T-cell (primary cell): ENCODE data around the gene EMC10. TPM values are rescaled to one million over a fixed set of nuclear protein-coding genes. Genes with fewer than 3 reads are reported as not detected.

Experiments used
- ATAC-seq, 4 experiments: fragments of 200-7000 bp in 3 of 4; fragments of 150-1000 bp in 1 of 4; cut with Tn5 transposase; replicated peaks in 1 of 4; 1 replicate in 3 of 4; 2 replicates in 1 of 4; pipeline ENCODE4 v1.10.0; 2021; ENCODE audit warnings: moderate library complexity in 3 of 4, mild to moderate bottlenecking in 2 of 4, moderate number of reproducible peaks in 1 of 4
- CTCF ChIA-PET, 2 donors: fragments of 300-600 bp; sonication (Branson Sonifier 250); formaldehyde crosslinking; loops; one replicate each; lab custom pipeline; 2022; ENCODE audit warnings: antibody characterized with exemption in 2 of 2; lab: Charles Lee
- POLR2A ChIA-PET, 2 donors: fragments of 300-600 bp; sonication (Branson Sonifier 250); formaldehyde crosslinking; loops; one replicate each; lab custom pipeline; 2022; ENCODE audit warnings: antibody characterized with exemption in 2 of 2; lab: Charles Lee
- DNase-seq, 35 experiments: peaks; one replicate each; pipeline versions ENCODE4 v3.0.0 to v3.0.0-alpha.2; 2013 to 2023
- H3K27ac ChIP-seq: one replicate; pipeline ENCODE4 v1.5.1; 2013; ENCODE audit warnings: low read length
- H3K27me3 ChIP-seq, 2 experiments: replicated peaks in 1 of 2; 1 replicate in 1 of 2; 2 replicates in 1 of 2; pipeline versions ENCODE4 v1.6.1 to v1.7.0; 2013; ENCODE audit warnings: low read length in 1 of 2, mixed read lengths in 1 of 2; ENCODE audit not compliant: control insufficient read depth in 2 of 2, insufficient read depth in 2 of 2; ENCODE audit errors: extremely low read depth in 1 of 2
- H3K36me3 ChIP-seq, 2 donors: 1 replicate in 1 of 2; 2 replicates in 1 of 2; pipeline versions ENCODE4 v1.6.1 to v1.7.0; 2013; ENCODE audit warnings: low read length in 1 of 2; ENCODE audit not compliant: control insufficient read depth in 2 of 2, insufficient read depth in 1 of 2; ENCODE audit errors: extremely low read depth in 1 of 2
- H3K4me1 ChIP-seq, 2 experiments: 1 replicate in 1 of 2; 2 replicates in 1 of 2; pipeline versions ENCODE4 v1.6.1 to v1.7.0; 2013; ENCODE audit warnings: low read length in 2 of 2, mixed read lengths in 1 of 2; ENCODE audit not compliant: insufficient read depth in 2 of 2, control insufficient read depth in 1 of 2; ENCODE audit errors: extremely low read depth in 1 of 2
- H3K4me3 ChIP-seq, 2 donors: 1 replicate in 1 of 2; 2 replicates in 1 of 2; pipeline versions ENCODE4 v1.5.1 to v1.7.0; 2013; ENCODE audit warnings: mild to moderate bottlenecking in 2 of 2, low read length in 1 of 2, moderate library complexity in 1 of 2; ENCODE audit not compliant: control insufficient read depth in 1 of 2; ENCODE audit errors: extremely low read depth in 1 of 2
- H3K9me3 ChIP-seq: 2 replicates; pipeline ENCODE4 v1.7.0; 2013
- H3K27ac Mint-ChIP-seq, 2 donors: one replicate each; pipeline ENCODE4 v1.8.0; 2020 to 2021; ENCODE audit warnings: mild to moderate bottlenecking in 2 of 2, mixed read lengths in 2 of 2
- H3K27me3 Mint-ChIP-seq, 2 donors: one replicate each; pipeline ENCODE4 v1.8.0; 2021 to 2022; ENCODE audit warnings: mixed read lengths in 2 of 2
- H3K36me3 Mint-ChIP-seq: one replicate; pipeline ENCODE4 v1.8.0; 2021; ENCODE audit warnings: mixed read lengths
- H3K4me1 Mint-ChIP-seq, 3 donors: one replicate each; pipeline ENCODE4 v1.8.0; 2020 to 2022; ENCODE audit warnings: mixed read lengths in 3 of 3, mild to moderate bottlenecking in 1 of 3
- H3K4me3 Mint-ChIP-seq, 3 donors: one replicate each; pipeline ENCODE4 v1.8.0; 2020 to 2022; ENCODE audit warnings: mild to moderate bottlenecking in 3 of 3, mixed read lengths in 3 of 3, moderate library complexity in 3 of 3
- H3K9me3 Mint-ChIP-seq, 3 donors: one replicate each; pipeline ENCODE4 v1.8.0; 2020 to 2022; ENCODE audit warnings: mixed read lengths in 3 of 3
- WGBS: methylation state at CpG from one replicate; pipeline ENCODE4 v1.1.5; 2013; ENCODE audit warnings: missing lambda C conversion rate; ENCODE audit not compliant: insufficient coverage; 5-methylcytosine and 5-hydroxymethylcytosine counted together
- total RNA-seq, 35 experiments: library from RNA in 6 of 35; stranded (reverse) in 6 of 35; fragments of 120-200 nt in 1 of 35; gene quantifications; one replicate each; pipeline versions ENCODE4 v1.2.1 to v1.2.4 and lab custom pipeline; 2013 to 2026

The EMC10 gene
- total RNA-seq, 5 donors from 2014 or later (not counting 1 experiment from before 2014, with no cell fraction given): 83.7 to 98.1 (median 89.7) TPM

GRCh38 chr19:50513746-50514345 lies 37.5 kb downstream of the EMC10 start, which contains the start of gene ASPDH:
Gene ASPDH, minus strand, starts transcription at chr19:50513913. Its CDS starts 90 bp downstream, at chr19:50513823.
- no peaks in the 10 kb centered on the region for H3K9me3 Mint-ChIP-seq
- no peak within 1 kb of the TSS for H3K4me3 Mint-ChIP-seq
- Histone ChIP-seq H3K4me3 (no peak within 1 kb of the TSS), H3K27me3 (peaks cover 0 to 47% of the 10 kb centered on the region in 2 experiments), H3K9me3 (no peaks in the 10 kb centered on the region), H3K27ac (no peak within 1 kb of the TSS), H3K36me3 (no peaks in the 10 kb centered on the region), H3K4me1 (peaks cover 2 to 22% of the 10 kb centered on the region in 2 experiments)
- no peaks in the 10 kb centered on the region for H3K36me3 Mint-ChIP-seq
- peaks cover 11 to 20% (median 18%) of the 10 kb centered on the region in 3 donors for H3K4me1 Mint-ChIP-seq
- DNase-seq (no peak), ATAC-seq (no peak)
- ChIA-PET CTCF (no interaction called here), POLR2A (no interaction called here)
- no peak within 1 kb of the TSS for H3K27ac Mint-ChIP-seq
- H3K27me3 Mint-ChIP-seq: peaks cover 0 to 12% of the 10 kb centered on the region in 2 donors
- 78% methylated on average over 14 of the region's 22 CpGs for WGBS

- Mint-ChIP-seq H3K36me3 (no peaks in the 10 kb centered on the region), H3K4me1 (peaks cover 11 to 18% (median 15%) of the 10 kb centered on the region in 3 donors), H3K27me3 (peaks cover 0 to 12% of the 10 kb centered on the region in 2 donors), H3K4me3 (no peak overlapping the region), H3K27ac (no peak overlapping the region), H3K9me3 (no peaks in the 10 kb centered on the region)
- ChIA-PET POLR2A (no interaction called here), CTCF (no interaction called here)
- no peak overlapping the region for H3K4me3 ChIP-seq
- H3K36me3 ChIP-seq: no peaks in the 10 kb centered on the region
- H3K27ac ChIP-seq: no peak overlapping the region
- H3K4me1 ChIP-seq: peaks cover 2 to 22% of the 10 kb centered on the region in 2 experiments
- 50% methylated on average over 29 of the region's 38 CpGs for WGBS
- H3K9me3 ChIP-seq: no peaks in the 10 kb centered on the region
- no peak for ATAC-seq
- peaks cover 0 to 51% of the 10 kb centered on the region in 2 experiments for H3K27me3 ChIP-seq
- no peak for DNase-seq
Measured at GRCh38 chr19:50514346-50515167, 38.2 kb downstream of the EMC10 start.

- H3K27me3 Mint-ChIP-seq: peaks cover 0 to 12% of the 10 kb centered on the region in 2 donors
- Histone ChIP-seq H3K4me1 (peaks cover 2 to 19% of the 10 kb centered on the region in 2 experiments), H3K27me3 (peaks cover 0 to 51% of the 10 kb centered on the region in 2 experiments), H3K4me3 (no peak overlapping the region), H3K9me3 (no peaks in the 10 kb centered on the region), H3K36me3 (no peaks in the 10 kb centered on the region), H3K27ac (no peak overlapping the region)
- H3K9me3 Mint-ChIP-seq: no peaks in the 10 kb centered on the region
- ChIA-PET POLR2A (no interaction called here), CTCF (no interaction called here)
- H3K4me3 Mint-ChIP-seq: no peak overlapping the region
- no peak for DNase-seq
- no peak overlapping the region for H3K27ac Mint-ChIP-seq
- ATAC-seq: no peak
- WGBS: 75% methylated on average over 11 of the region's 11 CpGs
- peaks cover 11 to 18% (median 15%) of the 10 kb centered on the region in 3 donors for H3K4me1 Mint-ChIP-seq
- H3K36me3 Mint-ChIP-seq: no peaks in the 10 kb centered on the region
Measured at GRCh38 chr19:50515168-50515561, 38.9 kb downstream of the EMC10 start.

GRCh38 chr19:50516456-50516855 lies 40.1 kb downstream of the EMC10 start:
- no peak for ATAC-seq

GRCh38 chr19:50516964-50517703 lies 40.8 kb downstream of the EMC10 start:
- ATAC-seq (no peak), DNase-seq (no peak)
- Mint-ChIP-seq H3K4me3 (no peak overlapping the region), H3K9me3 (no peaks in the 10 kb centered on the region), H3K36me3 (no peaks in the 10 kb centered on the region), H3K27me3 (peaks cover 0 to 12% of the 10 kb centered on the region in 2 donors), H3K27ac (no peak overlapping the region), H3K4me1 (peaks cover 0 to 2% (median 0%) of the 10 kb centered on the region in 3 donors)
- no peaks in the 10 kb centered on the region for H3K9me3 ChIP-seq
- no peak overlapping the region for H3K27ac ChIP-seq
- no peak overlapping the region for H3K4me3 ChIP-seq
- ChIA-PET CTCF (no interaction called here), POLR2A (no interaction called here)
- H3K27me3 ChIP-seq: peaks cover 0 to 49% of the 10 kb centered on the region in 2 experiments
- 75% methylated on average over 23 of the region's 53 CpGs for WGBS
- H3K4me1 ChIP-seq: peaks cover 0 to 2% of the 10 kb centered on the region in 2 experiments
- no peaks in the 10 kb centered on the region for H3K36me3 ChIP-seq

More at GRCh38 chr19:50516456-50516855, 40.1 kb downstream of the EMC10 start:
- Mint-ChIP-seq H3K9me3 (no peaks in the 10 kb centered on the region), H3K27ac (no peak overlapping the region), H3K4me1 (peaks cover 4 to 6% (median 5%) of the 10 kb centered on the region in 3 donors), H3K27me3 (peaks cover 0 to 12% of the 10 kb centered on the region in 2 donors), H3K4me3 (no peak overlapping the region), H3K36me3 (no peaks in the 10 kb centered on the region)
- Histone ChIP-seq H3K27ac (no peak overlapping the region), H3K36me3 (no peaks in the 10 kb centered on the region), H3K27me3 (peaks cover 0 to 53% of the 10 kb centered on the region in 2 experiments), H3K4me1 (peaks cover 0 to 9% of the 10 kb centered on the region in 2 experiments), H3K9me3 (no peaks in the 10 kb centered on the region), H3K4me3 (no peak overlapping the region)
- 70% methylated on average over 4 of the region's 12 CpGs for WGBS
- ChIA-PET POLR2A (no interaction called here), CTCF (no interaction called here)
- DNase-seq: no peak

- H3K4me1 Mint-ChIP-seq: peaks cover 0 to 2% (median 0%) of the 10 kb centered on the region in 3 donors
- Histone ChIP-seq H3K27me3 (peaks cover 0 to 44% of the 10 kb centered on the region in 2 experiments), H3K9me3 (no peaks in the 10 kb centered on the region), H3K4me3 (no peak overlapping the region), H3K4me1 (no peaks in the 10 kb centered on the region), H3K27ac (no peak overlapping the region), H3K36me3 (no peaks in the 10 kb centered on the region)
- H3K36me3 Mint-ChIP-seq: no peaks in the 10 kb centered on the region
- WGBS: 97% methylated on average over 34 of the region's 37 CpGs
- H3K9me3 Mint-ChIP-seq: no peaks in the 10 kb centered on the region
- DNase-seq (no peak), ATAC-seq (no peak)
- H3K4me3 Mint-ChIP-seq: no peak overlapping the region
- H3K27ac Mint-ChIP-seq: no peak overlapping the region
- peaks cover 0 to 12% of the 10 kb centered on the region in 2 donors for H3K27me3 Mint-ChIP-seq
- CTCF ChIA-PET: no interaction called here
- POLR2A ChIA-PET: no interaction called here
Measured at GRCh38 chr19:50517704-50518075, 41.4 kb downstream of the EMC10 start.
